Posterior vena cava (tissue), 2 donors: ENCODE data around the gene ATG4A. TPM values are rescaled to one million over a fixed set of nuclear protein-coding genes. Genes with fewer than 3 reads are reported as not detected.

Source experiments
- DNase-seq: peaks from one replicate; pipeline ENCODE4 v3.0.0-alpha.2; 2020; ENCODE audit warnings: low spot score
- intact Hi-C, 2 donors: fragments of 100-400 bp; cut with DNase I; formaldehyde crosslinking; loops; one replicate each; pipeline versions ENCODE4 v1.14.1 to v1.14.2; 2022 to 2023
- total RNA-seq, 2 donors: library from RNA; stranded (reverse); fragmentation: NEBNext Ultra II Directional; extraction: Animal tissue kit (Norgen Biotek cat#: 25700); gene quantifications; one replicate each; pipeline ENCODE4 v1.2.1, GENCODE V29; 2021
- donor health status: DM: yes; HTN: yes; CAD: no.
- donor health status: DM: yes; HTN: yes; CAD: no.

The ATG4A gene
- total RNA-seq, 2 donors from 2014 or later, result 7.9 to 12.9 TPM

DNA sequence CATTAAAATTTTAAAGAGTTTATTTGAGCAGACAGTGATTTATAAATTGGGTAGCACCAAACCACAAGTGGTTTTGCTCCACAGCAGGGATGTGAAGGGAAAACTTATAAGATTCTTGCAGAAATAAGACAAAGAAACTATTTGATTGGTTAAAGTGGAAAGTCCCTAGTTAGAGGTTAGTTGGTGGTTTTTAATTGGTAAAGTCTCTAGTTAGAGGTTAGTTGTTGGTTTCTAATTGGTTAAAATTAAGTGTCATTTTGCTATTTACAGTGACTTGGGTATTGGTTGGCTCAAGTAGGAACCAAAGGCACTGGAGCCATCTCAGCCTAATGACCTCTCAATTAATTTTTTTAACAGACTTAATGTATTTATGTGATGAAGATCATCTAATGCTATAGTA, 23.0 kb downstream of the ATG4A start:
- DNase-seq, result no peak
- intact Hi-C loops, result no loop called here

DNA sequence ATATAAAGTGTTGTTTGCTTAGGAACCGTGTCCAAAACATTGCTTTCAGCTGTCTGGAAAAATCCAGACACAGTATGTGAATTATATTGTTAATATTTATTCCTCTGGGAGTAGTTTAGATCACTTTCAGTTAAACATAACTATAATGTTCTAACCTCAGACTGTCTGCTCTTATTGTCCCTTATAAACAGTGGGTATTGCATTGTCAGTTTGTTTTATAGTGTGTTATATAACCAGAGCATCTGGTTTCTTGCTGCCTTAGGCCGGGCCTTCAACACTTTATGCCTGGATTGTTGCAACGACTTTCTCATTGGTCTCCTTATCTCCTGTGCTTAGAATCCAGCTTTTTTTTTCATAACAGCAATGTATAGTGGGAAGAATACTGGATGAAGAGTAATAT, 26.4 kb downstream of the ATG4A start:
- intact Hi-C loops, result no loop called here
- DNase-seq, result no peak

DNA sequence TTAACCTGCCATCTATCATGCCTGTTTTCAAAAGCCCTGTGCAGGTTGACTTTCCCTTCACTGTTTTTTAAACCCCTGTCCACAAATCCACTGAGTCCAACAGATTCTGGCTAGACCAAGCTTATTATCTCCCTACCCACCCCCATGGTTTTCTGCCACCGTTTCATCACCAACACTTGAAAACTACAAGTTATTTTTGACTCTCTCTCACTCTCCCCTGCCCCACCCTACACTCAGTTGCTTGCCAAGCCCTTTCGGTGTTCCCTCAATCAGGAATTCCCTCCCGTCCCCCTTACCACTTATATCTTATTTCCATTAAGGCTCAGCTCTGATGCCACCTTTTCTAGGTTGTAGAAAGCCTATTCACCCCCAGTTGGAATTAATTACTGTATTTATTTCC, 29.7 kb downstream of the ATG4A start:
- DNase-seq, result no peak
- intact Hi-C loops, result no loop called here

DNA sequence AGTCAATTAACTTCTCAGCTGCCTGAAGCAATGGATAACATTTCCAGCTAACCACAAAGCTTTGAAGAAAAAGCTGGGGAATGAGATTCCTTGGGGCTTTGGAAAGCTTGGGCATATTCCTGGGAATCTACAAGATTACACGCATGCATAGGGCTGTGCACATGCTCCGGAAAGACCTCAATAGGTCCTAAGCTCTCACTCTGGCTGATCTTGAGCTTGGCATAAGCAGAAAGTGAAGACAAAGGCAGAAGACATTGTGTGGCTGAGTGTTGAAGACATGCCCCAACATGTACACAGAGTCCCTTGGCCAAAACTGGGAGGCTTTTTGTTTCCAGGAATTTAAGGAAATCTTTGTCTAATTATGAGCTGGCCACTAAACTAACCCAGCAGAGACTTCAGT, 31.2 kb downstream of the ATG4A start:
- no peak for DNase-seq
- intact Hi-C loops, result no loop called here

DNA sequence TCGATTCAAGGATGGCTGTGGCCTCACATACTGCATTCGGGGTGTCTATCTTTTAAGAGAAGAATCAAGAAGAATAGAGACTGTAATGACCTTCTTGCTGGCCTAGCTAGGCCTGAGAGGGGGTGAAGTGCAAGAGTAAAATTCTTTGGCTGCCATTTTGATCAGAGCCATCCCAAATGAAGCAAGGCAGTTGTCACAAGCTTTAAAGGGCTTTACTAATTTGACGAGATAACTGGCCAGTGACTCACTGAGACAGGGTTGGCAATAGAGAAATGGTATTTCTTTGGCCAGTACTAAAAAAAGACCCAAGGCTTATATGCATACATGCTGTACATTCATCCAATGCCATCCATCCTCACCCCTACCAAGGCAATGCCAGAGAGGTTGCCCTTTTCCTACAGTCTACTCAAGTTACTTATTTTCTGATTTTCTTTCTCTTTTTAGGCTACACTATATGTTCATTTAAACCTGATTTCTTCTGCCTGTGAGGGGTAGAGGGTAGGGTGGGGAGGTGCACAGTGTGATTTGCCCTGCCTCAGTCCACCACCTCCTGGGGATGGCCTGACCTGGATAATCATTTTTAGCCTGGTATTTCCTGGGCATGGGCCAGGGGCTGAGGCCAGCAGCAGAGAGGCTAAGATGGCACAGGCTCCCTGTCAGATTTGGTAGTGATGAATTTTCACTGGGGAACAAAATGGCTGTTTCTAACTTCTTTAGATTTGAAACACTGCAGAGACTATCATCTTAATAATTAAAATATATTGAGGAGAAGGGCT, 32.2 kb downstream of the ATG4A start:
- intact Hi-C loops, result no loop called here
- DNase-seq, result no peak

DNA sequence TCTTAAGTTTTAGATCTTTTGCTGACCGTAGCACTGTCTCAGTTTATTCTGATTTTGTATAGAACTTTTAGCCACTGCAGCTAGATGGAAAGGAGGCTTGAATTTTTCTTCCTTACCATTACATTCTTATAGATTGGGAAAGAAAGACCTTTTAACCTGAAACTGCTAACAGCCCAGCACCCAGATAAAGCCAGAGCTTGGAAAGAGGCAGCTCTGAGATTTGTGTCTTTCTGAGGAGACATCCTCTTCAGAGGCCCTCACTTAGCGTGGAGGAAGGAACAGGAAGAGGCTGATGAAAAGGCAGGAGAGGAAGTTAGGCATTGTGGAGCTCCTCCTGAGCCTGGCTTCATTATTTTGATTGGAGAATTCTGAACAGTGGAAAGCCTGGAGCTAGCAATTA, 35.1 kb downstream of the ATG4A start:
- no peak for DNase-seq
- intact Hi-C loops, result no loop called here

DNA sequence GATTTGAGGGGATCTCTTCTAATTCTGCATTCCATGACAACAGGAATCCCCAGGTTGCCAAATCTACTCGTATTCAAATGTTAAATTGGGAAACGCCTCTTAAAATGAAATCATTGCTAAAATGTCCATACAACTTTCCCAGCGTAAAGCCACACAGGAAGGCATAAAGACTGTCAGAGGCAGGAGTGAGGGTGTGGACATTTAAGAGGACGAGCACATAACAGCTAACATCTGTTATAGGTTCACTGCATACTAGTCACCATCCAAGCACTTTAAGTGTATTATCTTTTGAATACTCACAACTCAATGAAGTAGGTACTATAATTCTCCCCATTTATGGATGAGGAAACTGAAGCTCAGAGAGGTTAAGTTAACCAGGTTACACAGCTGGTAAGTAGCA, 35.6 kb downstream of the ATG4A start:
- DNase-seq, result no peak
- intact Hi-C loops, result no loop called here

DNA sequence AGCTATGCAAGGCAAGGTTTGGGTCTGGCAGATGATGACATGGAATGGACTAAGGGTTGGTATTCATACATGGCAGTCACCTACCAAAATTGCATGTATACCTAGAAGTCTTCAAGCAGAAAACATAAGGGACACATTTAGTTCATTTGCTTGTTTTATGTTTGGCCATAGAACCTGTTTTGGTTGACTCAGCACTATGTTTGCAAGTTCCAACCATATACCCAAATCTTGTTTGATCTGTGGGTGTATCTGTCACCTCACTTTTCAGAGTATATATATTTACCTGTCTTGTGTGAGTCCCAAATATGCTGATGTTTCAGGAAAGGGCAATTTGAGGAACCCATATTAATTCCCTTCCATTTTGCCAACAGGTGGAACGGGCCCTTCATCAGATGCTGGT, 39.3 kb downstream of the ATG4A start:
- no peak for DNase-seq
- intact Hi-C loops, result no loop called here

DNA sequence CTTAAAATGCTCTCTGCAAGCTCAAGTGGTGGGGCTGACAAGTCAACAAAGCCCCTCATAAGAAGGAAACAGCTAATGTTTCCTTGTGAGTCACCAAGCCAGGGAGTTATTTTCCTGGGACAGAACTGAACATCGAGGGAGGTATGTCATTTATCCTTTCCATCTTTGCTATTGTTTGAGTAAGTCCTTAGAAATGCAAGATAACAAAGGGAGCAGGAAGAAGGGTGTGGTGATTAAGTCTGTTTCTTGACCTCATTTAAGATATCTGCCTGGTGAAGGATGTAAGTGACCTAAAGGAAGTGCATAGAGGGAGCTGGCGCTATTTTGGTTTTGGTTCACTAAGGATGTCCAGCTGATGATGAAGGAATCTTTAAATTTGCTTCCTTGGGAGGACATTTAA, 39.9 kb downstream of the ATG4A start:
- intact Hi-C loops, result no loop called here
- no peak for DNase-seq

DNA sequence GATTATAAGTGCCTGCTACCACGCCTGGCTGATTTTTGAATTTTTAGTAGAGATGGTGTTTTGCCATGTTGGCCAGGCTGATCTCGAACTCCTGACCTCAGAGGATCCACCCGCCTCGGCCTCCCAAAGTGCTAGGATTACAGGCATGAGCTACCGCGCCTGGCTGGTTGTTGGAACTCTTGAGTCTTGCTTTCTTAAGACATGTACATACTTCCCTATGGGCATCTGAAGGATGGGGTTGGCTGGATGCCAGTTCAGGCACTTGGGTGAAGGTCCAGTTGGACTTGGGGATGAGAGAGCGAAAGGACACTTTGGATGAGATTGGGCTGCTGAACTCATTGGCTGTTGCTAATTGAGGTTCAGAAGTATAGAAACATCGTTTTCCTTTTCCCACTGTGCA, 40.5 kb downstream of the ATG4A start:
- DNase-seq, result no peak

DNA sequence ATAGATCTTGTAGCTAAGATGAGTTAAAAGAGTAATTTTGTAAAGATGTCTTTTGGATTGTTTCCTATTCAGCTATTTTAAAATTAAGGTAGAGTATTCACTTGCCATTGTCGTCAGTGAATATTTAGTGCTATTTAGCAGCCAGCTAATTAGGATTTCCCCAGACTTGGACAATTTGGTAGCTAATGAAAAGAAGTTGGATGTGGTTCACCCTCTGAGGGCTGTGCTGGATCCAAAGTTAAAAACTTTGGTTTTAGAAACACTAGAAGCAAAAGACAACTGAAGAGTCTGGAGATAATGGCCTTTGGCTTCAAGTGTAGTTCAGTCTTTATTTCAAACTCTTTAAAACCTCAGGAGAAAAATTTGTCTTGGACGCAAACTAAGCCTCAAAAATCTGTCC, 41.3 kb downstream of the ATG4A start:
- intact Hi-C loops, result no loop called here
- no peak for DNase-seq

More for the DNA sequence above, 40.5 kb downstream of the ATG4A start:
- intact Hi-C loops, result no loop called here

DNA sequence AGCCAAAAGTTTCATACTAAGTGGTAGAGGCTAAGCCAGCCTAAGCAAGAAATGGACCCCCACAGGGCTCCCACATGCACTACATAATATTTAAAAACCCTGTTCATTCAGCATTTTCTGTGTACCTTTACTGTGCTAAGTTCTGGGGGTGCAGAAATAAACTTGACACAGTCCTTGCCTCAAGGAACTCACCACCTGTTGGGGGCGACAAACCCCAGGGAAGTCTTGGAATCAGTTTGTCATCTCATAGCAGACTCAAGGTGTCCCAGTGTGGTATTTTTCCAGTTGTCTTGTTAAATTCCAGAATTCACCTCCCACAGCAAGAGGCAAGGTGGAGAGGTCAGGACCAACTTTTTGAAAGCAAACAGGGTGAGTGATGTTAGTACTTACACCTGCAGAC, 43.1 kb downstream of the ATG4A start:
- DNase-seq, result no peak
- intact Hi-C loops, result no loop called here

DNA sequence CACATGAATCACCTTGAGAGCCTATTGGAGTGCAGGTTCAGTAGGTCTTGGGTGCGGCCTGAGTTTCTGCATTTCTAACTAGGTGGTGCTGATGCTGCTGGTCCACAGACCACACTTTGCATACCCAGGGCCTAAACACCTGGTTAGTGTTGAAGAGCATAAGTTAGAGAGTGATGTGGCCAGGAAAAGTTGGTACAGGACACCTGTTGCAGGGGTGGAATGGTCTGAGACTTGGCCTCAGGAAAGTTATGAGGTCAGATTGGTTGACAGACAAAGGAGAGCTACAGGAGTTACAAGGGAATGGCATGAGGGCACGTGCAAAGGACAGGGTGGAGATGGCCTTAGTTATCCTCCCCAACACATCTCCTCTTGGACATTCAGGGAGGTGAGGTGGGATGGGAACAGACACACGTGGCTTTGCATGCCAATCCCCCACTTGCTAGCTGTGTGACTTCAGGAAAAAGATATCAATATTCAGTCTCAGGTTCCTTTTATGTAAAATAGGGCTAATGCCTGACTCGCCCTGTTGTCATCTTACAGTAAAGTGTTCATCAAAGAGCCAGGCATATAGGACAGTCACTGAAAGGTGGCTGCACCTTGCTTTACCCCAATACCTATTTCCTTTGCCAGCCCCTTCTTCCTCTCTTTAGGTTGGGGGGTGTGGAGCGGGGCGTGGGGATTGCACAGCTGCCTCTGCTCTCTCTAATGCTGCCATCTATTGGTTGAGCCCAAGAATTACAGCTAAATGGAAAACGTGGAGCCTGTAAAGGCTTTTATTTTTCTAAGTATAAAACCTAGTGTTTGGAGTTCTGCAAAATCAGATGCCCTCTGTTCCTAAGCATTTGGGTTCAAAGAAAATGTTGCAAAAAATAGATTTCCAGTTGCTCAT, 47.5 kb downstream of the ATG4A start:
- intact Hi-C loops, result no loop called here
- DNase-seq, result no peak

DNA sequence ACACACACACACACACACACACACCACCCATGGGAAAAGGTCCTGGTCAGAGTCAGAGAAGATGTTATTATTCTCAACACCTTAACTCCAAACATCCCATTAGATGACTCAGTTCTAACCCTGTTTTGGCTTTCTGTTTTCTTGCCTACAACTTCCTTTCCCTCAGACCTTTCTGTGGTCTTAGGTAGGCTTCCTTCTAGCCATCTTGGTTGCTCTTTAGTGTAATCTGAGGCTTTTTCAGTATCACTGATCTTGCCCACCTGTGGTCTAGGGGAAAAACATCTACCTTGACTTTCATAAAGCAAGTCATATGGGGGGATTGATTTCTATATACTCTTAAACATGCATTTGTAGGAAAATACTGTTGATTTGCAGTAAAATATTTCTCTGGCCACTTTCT, 56.9 kb downstream of the ATG4A start:
- no peak for DNase-seq
- intact Hi-C loops, result loop anchor here in 1 of 2 donors (5.0 kb wide), 1 partner anchor 261 kb away; no protein-coding TSS in a partner anchor

DNA sequence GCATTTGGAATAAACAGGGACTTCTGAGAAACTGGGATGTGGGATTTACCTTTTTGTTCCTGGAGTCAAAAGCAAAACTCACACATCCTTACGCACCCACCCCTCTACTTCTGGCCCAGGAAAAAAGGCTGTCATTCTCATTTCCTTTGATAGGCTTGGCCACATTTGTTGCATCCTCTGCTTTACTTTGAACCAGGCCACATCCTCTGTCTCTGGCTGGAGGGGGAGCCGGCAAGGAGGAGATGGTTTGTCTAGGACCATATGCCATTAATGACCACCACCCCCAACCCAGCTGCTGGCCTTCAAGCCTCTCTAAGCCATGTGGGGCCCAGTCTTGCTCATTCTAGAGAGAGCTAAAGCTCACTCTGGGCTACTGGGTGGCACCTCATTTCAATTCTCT, 64.5 kb downstream of the ATG4A start:
- intact Hi-C loops, result no loop called here
- DNase-seq, result no peak

DNA sequence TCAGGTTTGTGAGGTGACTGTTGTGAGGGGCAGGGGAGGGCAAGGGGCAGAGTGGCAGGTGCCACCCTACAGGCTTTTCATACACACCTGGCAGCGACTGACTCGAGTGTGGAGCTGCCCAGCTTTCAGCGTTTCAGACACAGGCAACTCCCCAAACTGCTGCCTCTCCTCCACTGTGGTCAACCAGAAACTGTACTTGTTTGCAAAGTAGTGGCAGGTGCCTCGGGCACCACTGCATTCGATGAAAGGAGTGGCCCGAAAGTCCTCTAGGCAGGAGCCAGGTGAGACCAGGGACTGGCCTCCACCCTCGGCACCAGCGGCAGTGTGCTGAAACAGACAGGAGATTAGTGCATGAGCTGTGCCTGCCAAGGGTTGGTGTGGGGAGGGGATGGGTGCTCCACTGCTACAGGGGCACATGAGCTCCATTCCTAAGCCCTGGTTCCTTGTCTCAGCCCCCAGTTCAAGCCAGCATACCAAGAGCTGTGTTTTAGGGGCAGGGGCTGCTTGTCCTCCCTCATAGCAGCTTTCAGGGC, 65.4 kb downstream of the ATG4A start:
- DNase-seq, result no peak
- intact Hi-C loops, result no loop called here

DNA sequence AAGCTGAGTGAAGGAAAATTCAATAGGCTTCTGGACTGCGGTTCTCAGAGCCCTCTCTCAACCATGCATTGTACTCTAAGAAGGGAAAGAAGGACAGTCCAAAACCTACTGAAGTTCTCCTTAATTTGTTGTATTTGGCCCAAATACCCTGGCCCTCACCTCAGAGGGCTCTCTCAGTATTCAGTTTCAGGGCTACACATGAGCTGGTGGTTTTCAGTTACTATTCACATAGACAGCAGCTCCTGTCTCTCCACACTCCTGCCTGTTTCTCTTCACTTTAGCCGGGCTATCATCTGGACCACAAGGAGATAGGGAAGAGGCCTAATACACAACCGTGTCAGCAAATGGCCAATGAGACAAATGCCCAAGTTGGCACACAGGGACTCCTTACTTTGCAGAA, 66.0 kb downstream of the ATG4A start:
- intact Hi-C loops, result no loop called here
- no peak for DNase-seq

DNA sequence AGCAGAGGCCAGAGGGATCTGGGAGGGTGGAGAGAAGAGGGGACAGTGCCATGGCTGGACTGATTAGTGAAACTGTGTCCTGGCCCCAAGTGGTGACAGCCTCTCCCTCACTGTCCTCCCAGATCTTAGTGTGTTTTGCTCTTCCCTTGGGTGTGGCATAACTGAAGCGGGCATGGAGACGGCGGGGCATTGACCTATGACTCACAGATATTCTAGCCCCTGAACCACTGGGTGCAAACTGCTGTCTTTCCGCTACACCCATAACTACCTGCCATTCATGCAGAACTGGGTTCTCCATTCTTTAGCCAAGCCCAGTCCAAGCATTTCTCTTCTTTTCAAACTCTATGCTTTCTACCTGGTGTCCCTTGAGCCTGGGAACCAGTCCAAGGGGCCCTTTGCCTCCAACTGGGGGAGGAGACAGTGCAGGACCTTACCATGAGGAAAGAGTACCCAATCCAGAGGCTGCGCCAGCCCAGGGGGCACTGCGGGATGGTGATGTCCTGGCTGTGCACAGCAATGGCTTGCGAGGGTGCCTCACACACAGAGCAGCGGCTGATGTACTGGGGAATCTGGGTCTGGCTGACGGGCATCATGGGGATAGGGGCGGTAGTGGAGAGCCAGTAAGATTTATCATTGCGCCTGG, 67.6 kb downstream of the ATG4A start:
- DNase-seq, result peak; percentile 73
- intact Hi-C loops, result no loop called here

DNA sequence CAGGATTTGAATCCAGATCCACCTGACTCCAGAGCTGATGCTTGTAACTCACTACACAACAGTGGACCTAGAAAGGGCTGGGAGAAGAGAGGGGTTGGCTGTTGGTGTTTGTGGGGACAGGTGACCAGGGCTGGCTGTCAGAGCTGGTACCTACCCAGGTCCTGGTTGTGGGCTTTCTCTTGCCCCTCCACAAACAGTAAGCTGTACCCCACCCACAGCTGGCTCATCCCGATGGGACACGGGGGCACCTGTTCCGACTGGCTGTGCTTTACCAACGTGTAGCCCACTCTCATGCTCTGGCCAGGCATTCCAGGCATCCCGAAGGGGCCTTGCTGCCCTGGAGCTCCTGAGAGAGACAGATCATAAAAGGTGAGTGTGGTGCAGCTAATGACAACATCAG, 68.7 kb downstream of the ATG4A start:
- no peak for DNase-seq
- intact Hi-C loops, result no loop called here

DNA sequence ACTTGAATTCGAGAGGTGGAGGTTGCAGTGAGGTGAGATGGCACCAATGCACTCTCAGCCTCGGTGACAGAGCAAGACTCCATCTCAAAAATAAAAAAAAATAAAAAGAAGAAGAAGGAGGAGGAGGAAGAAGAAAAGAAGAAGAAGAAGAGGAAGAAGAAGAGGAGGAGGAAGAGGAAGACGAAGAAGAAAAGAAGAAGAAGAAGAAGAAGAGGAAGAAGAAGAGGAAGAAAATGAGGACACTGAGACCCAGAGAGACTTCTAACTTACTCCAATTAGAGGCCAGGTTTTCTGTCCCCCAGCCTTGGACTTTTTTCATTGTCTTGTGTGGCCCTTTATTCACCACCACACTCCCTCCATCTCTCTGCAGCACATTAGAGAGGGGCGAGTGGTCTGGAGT, 70.7 kb downstream of the ATG4A start:
- DNase-seq, result no peak
- intact Hi-C loops, result no loop called here
